Right lobe of liver (tissue), 4 donors: Measurements from ENCODE around the gene ST6GALNAC5.

Experiments
- POLR2A ChIP-seq: fragments of 450-650 bp; IDR thresholded peaks from one replicate; pipeline ENCODE4 v1.6.1; 2017; ENCODE audit warnings: antibody characterized with exemption, mild to moderate bottlenecking
- TF ChIP-seq, protein P1 (sequence below), 4 donors: fragments of 200-600 bp in 3 of 4; fragments of 450-650 bp in 1 of 4; IDR thresholded peaks; one replicate each; pipeline versions ENCODE4 v1.5.1 to v1.8.0; 2016 to 2022; ENCODE audit warnings: antibody characterized with exemption in 4 of 4, mild to moderate bottlenecking in 2 of 4
- donor health status: DM: no; HTN: no; CAD: no.
- donor health status: DM: no; HTN: no; CAD: no.
- donor health status: DM: no; HTN: yes; CAD: no.

DNA sequence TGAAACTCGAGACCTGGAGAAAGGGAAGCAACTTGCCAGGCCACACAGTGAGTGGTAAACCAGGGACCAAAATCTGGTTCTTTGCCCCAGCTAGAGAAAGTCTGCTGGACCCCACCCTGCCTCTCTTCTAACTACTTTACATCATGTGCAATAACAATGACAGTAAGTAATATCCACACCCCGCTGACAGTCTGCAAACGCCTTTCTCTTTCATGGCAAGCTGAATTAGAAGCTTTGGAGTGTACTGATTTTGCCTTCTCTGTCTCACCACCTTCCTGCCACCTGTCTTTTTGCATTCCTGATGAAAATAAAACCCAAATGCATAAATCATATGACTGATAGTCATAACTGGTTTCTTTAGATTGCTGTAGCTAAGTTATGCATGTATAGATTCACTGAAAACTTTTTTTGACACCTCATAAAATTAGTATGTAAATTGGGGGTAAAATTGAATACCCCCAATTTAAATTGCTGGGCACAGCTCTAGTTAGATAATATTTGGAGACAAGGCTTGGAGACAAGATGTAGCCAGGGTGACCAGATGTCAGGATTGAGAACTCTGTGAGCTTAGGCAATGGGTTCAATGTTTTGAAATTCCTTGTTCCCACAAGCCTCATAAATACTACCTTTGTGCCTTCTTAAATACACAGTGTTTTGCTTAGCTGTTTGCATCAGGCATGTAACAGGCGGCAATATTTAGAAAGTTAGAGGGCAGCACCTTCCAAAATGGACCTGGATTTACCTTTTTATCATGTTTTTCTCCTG lies 73.5 kb downstream of the ST6GALNAC5 start:
- TF ChIP-seq, protein P1, sequence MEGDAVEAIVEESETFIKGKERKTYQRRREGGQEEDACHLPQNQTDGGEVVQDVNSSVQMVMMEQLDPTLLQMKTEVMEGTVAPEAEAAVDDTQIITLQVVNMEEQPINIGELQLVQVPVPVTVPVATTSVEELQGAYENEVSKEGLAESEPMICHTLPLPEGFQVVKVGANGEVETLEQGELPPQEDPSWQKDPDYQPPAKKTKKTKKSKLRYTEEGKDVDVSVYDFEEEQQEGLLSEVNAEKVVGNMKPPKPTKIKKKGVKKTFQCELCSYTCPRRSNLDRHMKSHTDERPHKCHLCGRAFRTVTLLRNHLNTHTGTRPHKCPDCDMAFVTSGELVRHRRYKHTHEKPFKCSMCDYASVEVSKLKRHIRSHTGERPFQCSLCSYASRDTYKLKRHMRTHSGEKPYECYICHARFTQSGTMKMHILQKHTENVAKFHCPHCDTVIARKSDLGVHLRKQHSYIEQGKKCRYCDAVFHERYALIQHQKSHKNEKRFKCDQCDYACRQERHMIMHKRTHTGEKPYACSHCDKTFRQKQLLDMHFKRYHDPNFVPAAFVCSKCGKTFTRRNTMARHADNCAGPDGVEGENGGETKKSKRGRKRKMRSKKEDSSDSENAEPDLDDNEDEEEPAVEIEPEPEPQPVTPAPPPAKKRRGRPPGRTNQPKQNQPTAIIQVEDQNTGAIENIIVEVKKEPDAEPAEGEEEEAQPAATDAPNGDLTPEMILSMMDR (IDR thresholded peaks at IDR 0.05): no peak
- no peak for TF ChIP-seq POLR2A
